ENCODE results near the gene SDK1.

Gene SDK1

GRCh38 chr7:4111166-4111565 lies 810.1 kb downstream of the SDK1 start:
- CTCF ChIA-PET: interaction anchor here (0.7 to 1.4 kb wide), 2 partner anchors 8 to 325 kb away, joined by 3 to 5 read pairs; no protein-coding TSS in a partner anchor
- DNase-seq (ENCODE audit: low spot score): no peak
- H3K27ac ChIP-seq: no peak overlapping the region
- POLR2A ChIA-PET (ENCODE audit: low non-redundant PET): no interaction called here
- no peak for TF ChIP-seq CTCF (conservative IDR thresholded peaks at IDR 0.05; ENCODE audit: low read depth)

- no peak overlapping the region for H3K27ac ChIP-seq
- ChIA-PET POLR2A (ENCODE audit: low non-redundant PET) (no interaction called here), CTCF (no interaction called here)
- TF ChIP-seq CTCF (conservative IDR thresholded peaks at IDR 0.05; ENCODE audit: low read depth): no peak
- no peak for DNase-seq (ENCODE audit: low spot score)
These were observed 812.2 kb downstream of the SDK1 start for GRCh38 chr7:4113271-4113670.

GRCh38 chr7:4113976-4114375 lies 812.9 kb downstream of the SDK1 start:
- H3K27ac ChIP-seq: no peak overlapping the region
- TF ChIP-seq CTCF (conservative IDR thresholded peaks at IDR 0.05; ENCODE audit: low read depth): no peak
- no peak for DNase-seq (ENCODE audit: low spot score)
- POLR2A ChIA-PET (ENCODE audit: low non-redundant PET): no interaction called here
- CTCF ChIA-PET: no interaction called here

DNA sequence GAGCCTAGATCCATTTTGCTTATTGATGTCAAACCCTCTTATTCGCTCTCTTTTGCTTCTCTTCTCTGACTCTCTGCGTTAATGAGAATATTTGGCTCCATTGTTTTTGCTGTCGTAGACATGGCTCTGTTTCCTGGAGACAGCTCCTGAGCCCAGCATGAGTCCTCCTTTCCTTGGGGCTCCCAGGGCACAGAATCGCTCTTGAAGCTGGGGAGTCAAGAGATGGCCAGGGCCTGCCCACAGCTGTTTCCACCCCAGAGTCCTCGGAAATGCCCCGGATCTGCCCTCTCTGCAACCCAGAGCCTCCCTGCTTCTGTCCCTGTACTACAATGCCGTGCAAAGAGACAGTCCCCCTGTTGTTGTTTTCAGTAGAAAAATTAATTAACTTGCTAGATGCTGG lies 814.4 kb downstream of the SDK1 start:
- CTCF ChIA-PET: interaction anchor here (0.5 to 0.6 kb wide), 2 partner anchors 179 to 274 kb away, joined by 3 read pairs; no protein-coding TSS in a partner anchor
- H3K27ac ChIP-seq: no peak overlapping the region
- POLR2A ChIA-PET (ENCODE audit: low non-redundant PET): no interaction called here
- TF ChIP-seq CTCF (conservative IDR thresholded peaks at IDR 0.05; ENCODE audit: low read depth): no peak
- DNase-seq (ENCODE audit: low spot score): no peak

DNA sequence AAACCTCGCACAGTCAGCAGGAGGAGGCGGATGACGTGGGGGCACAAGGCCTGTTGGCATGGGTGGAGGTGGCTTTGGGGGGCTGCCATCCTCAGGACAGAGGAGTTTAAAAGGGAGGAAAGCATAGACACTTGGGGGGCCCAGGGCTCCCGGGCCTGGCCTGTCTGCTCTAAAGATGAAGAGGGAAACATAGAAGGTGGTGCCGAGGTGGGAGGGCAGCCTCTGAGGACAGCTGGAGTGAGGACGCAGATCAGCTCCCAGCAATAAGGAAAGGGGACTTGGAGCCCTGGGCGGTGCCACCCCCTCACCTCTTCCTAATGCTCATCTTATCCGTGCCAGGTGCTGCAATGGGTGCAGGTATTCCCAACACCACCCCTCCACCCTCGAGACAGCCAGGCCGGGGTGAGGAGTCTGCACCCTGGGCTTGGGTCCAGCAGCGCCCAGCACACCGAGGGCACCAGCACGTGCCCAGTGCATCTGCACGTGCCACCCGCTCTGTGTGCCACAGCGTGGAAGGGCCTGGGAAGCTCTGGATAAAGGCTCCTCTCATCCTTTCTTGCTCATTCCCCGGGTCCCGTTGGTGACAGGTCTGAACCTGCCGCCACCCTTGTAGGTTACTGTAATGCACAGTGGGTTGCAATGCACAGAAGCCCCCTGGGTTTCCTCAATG lies 815.0 kb downstream of the SDK1 start:
- DNase-seq (ENCODE audit: low spot score): no peak
- POLR2A ChIA-PET (ENCODE audit: low non-redundant PET): no interaction called here
- TF ChIP-seq CTCF (conservative IDR thresholded peaks at IDR 0.05; ENCODE audit: low read depth): no peak
- CTCF ChIA-PET: interaction anchor here (0.5 to 0.7 kb wide), 3 partner anchors 180 to 328 kb away, joined by 3 read pairs; no protein-coding TSS in a partner anchor
- no peak overlapping the region for H3K27ac ChIP-seq

GRCh38 chr7:4119848-4120247 lies 818.8 kb downstream of the SDK1 start:
- POLR2A ChIA-PET (ENCODE audit: low non-redundant PET): no interaction called here
- CTCF ChIA-PET: no interaction called here

More at GRCh38 chr7:4119848-4120247, 818.8 kb downstream of the SDK1 start:
- TF ChIP-seq CTCF (conservative IDR thresholded peaks at IDR 0.05; ENCODE audit: low read depth): no peak
- DNase-seq (ENCODE audit: low spot score): no peak
- H3K27ac ChIP-seq: no peak overlapping the region
